Adrenal gland (tissue), 5 donors: ENCODE results near the gene SEPTIN12.

Experiments
- POLR2A ChIP-seq, 2 donors: fragments of 450-650 bp; IDR thresholded peaks; one replicate each; pipeline ENCODE4 v1.6.1; 2017; ENCODE audit warnings: antibody characterized with exemption in 2 of 2, mild to moderate bottlenecking in 2 of 2, moderate library complexity in 1 of 2
- TF ChIP-seq, protein P1 (sequence below), 6 experiments: fragments of 450-650 bp in 4 of 6; fragments of 200-600 bp in 2 of 6; sonication (generic) in 1 of 6; IDR thresholded peaks; 1 replicate in 5 of 6; 2 replicates in 1 of 6; pipeline versions ENCODE4 v1.5.1 to v1.8.0; 2016 to 2021; ENCODE audit warnings: antibody characterized with exemption in 6 of 6, mild to moderate bottlenecking in 2 of 6, moderate library complexity in 1 of 6
- donor health status: DM: no; HTN: no; CAD: no.

DNA sequence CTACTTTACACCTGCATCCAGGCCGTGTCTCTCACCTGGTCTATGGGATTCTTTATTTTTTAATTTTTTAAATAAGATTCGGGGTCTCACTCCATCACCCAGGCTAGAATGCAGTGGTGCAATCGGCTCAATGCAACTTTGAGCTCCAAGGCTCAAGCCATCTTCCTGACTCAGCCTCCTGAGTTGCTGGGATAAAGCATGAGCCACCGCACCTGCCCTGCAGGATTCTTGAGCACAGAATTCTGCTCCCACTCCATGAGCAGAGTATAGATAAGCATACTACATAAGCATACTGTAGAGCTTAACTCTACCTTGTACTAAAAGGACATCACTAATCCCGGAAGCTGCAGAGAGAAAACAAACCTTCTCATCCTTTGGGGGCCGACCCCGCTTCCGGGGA is 43.5 kb upstream of the SEPTIN12 start:
- TF ChIP-seq, protein P1, sequence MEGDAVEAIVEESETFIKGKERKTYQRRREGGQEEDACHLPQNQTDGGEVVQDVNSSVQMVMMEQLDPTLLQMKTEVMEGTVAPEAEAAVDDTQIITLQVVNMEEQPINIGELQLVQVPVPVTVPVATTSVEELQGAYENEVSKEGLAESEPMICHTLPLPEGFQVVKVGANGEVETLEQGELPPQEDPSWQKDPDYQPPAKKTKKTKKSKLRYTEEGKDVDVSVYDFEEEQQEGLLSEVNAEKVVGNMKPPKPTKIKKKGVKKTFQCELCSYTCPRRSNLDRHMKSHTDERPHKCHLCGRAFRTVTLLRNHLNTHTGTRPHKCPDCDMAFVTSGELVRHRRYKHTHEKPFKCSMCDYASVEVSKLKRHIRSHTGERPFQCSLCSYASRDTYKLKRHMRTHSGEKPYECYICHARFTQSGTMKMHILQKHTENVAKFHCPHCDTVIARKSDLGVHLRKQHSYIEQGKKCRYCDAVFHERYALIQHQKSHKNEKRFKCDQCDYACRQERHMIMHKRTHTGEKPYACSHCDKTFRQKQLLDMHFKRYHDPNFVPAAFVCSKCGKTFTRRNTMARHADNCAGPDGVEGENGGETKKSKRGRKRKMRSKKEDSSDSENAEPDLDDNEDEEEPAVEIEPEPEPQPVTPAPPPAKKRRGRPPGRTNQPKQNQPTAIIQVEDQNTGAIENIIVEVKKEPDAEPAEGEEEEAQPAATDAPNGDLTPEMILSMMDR (IDR thresholded peaks at IDR 0.05), result no peak
- no peak for TF ChIP-seq POLR2A (IDR thresholded peaks at IDR 0.05)
